BJ (cell line): Measurements from ENCODE around the gene KCNE1. TPM values are rescaled to one million over a fixed set of nuclear protein-coding genes. Genes with fewer than 3 reads are reported as not detected.
"Not testable (repeated sequence)": the region's sequence is repeated elsewhere in the genome, so short reads cannot be mapped to it uniquely, and the experiment has no call there.

Experiments
- CTCF ChIA-PET: fragments of 350-600 bp; formaldehyde crosslinking; extraction: SDS; loops from one replicate; lab custom pipeline; 2021; ENCODE audit warnings: antibody characterized with exemption, inconsistent platforms; lab: Yijun Ruan, JAX
- POLR2A ChIA-PET: fragments of 300-600 bp; sonication (Branson Sonifier 250); formaldehyde crosslinking; extraction: SDS; loops from one replicate; lab custom pipeline; 2021; ENCODE audit warnings: antibody characterized with exemption; lab: Charles Lee
- DNase-seq: peaks from one replicate; pipeline ENCODE4 v3.0.0-alpha.2; 2011; ENCODE audit warnings: low read depth
- H3K27me3 ChIP-seq: 2 replicates; pipeline ENCODE4 v1.6.0; 2011; ENCODE audit warnings: low read length; ENCODE audit not compliant: control insufficient read depth, insufficient read depth
- H3K36me3 ChIP-seq: 2 replicates; pipeline ENCODE4 v1.5.1; 2011; ENCODE audit warnings: low read length; ENCODE audit not compliant: control insufficient read depth, insufficient read depth
- H3K4me3 ChIP-seq: 2 replicates; pipeline ENCODE4 v1.5.1; 2011; ENCODE audit warnings: low read depth, mild to moderate bottlenecking, control low read depth, low read length
- polyA plus RNA-seq: library from polyadenylated mRNA; depleted of rRNA; stranded (reverse); fragments of >200 nt; gene quantifications from 2 replicates; pipeline ENCODE4 v1.2.3, GENCODE V29; 2011
- TF ChIP-seq, protein P1 (sequence below): IDR thresholded peaks from 2 replicates; pipeline ENCODE4 v1.5.1; 2011; ENCODE audit warnings: low read depth, mild to moderate bottlenecking, control low read depth, inconsistent platforms, low read length, moderate library complexity; ENCODE audit not compliant: insufficient read depth

KCNE1 gene
- polyA plus RNA-seq, 1 experiment = 0.47 TPM

DNA sequence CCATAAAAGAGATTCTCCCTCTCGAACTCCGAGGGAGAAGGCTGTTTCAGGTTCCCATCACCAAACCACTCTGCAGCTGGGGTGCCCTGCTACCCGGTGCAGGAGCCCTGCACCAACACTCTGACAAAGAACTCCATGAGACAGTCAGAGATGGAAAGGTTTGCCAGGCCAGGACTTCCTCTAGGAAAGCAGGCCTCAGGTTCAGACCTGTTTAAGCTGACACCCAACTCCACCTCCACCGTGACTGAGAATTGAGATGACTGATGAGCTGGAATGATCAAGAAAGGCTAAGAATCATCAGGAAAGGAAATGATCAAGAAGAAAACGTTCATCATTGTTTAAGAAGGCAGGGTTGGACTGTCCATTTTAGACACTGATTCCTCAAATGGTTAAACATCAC is 46.2 kb upstream of the KCNE1 start:
- Histone ChIP-seq H3K27me3 (no peaks in the 10 kb centered on the region), H3K36me3 (no peaks in the 10 kb centered on the region), H3K4me3 (no peak overlapping the region)
- DNase-seq = no peak
- TF ChIP-seq, protein P1, sequence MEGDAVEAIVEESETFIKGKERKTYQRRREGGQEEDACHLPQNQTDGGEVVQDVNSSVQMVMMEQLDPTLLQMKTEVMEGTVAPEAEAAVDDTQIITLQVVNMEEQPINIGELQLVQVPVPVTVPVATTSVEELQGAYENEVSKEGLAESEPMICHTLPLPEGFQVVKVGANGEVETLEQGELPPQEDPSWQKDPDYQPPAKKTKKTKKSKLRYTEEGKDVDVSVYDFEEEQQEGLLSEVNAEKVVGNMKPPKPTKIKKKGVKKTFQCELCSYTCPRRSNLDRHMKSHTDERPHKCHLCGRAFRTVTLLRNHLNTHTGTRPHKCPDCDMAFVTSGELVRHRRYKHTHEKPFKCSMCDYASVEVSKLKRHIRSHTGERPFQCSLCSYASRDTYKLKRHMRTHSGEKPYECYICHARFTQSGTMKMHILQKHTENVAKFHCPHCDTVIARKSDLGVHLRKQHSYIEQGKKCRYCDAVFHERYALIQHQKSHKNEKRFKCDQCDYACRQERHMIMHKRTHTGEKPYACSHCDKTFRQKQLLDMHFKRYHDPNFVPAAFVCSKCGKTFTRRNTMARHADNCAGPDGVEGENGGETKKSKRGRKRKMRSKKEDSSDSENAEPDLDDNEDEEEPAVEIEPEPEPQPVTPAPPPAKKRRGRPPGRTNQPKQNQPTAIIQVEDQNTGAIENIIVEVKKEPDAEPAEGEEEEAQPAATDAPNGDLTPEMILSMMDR = no peak
- CTCF ChIA-PET = interaction anchor here (1.3 to 1.4 kb wide), 2 partner anchors 13 to 24 kb away, joined by 3 to 4 read pairs; no protein-coding TSS in a partner anchor
- POLR2A ChIA-PET = no interaction called here

DNA sequence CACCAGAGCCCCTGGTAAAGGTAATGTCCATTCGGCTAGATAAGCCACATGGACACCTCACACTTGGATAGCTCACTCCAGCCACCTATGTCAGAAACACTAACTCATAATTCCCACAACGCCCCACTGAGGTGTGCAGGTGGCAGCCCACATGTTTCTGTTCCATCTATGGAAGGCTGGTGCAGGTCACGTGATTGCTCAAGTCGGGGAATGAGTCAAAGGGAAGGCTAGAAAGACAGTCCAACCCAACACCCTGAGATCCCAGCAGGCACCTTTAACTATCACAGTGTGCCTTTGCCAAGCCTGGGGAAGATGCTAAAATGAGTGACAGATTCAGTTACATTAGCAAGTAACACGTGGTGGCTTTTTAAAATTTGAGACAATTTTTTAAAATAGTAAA is 45.3 kb upstream of the KCNE1 start:
- no peak for DNase-seq
- TF ChIP-seq, protein P1 = no peak
- CTCF ChIA-PET = no interaction called here
- no peaks in the 10 kb centered on the region for H3K36me3 ChIP-seq
- H3K27me3 ChIP-seq = no peaks in the 10 kb centered on the region
- POLR2A ChIA-PET = no interaction called here
- no peak overlapping the region for H3K4me3 ChIP-seq

DNA sequence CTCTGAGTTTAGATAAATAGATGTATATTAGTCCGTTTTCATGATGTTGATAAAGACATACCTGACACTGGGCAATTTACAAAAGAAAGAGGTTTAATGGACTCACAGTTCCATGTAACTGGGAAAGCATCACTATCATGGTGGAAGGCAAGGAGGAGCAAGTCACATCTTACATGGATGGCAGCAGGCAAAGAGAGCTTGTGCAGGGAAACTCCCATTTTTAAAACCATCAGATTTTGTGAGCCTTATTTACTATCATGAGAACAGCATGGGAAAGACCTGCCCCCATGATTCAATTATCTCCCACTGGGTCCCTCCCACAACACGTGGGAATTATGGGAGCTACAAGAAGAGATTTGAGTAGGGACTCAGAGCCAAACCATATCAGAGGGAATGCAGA is 42.7 kb upstream of the KCNE1 start:
- DNase-seq, H3K27me3 ChIP-seq, H3K4me3 ChIP-seq, H3K36me3 ChIP-seq, POLR2A ChIA-PET: not testable (repeated sequence)
- CTCF ChIA-PET = interaction anchor here (1.7 kb wide), 1 partner anchor 27 kb away, joined by 6 read pairs; no protein-coding TSS in a partner anchor

DNA sequence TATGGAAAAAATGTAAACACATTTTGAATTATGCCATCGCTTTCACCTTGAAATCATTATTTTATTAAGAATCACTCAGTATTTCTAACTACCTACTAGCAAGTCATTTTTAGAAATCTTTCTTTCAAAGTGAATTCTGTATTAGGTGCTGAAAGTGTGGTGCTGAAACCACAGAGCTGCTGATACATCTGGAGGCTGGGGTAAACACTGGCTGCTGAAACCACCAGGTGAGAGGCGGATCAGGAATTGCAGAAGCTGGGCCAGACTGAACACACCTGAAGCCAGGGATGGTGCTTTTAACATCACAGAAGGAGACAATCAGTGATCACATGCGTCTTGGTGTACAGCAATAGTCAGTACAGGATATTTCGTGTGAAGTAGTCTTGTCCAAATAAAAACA is 42.2 kb upstream of the KCNE1 start:
- TF ChIP-seq, protein P1 = no peak
- H3K36me3 ChIP-seq = no peaks in the 10 kb centered on the region
- H3K27me3 ChIP-seq = no peaks in the 10 kb centered on the region
- no peak for DNase-seq
- ChIA-PET CTCF (interaction anchor here (1.5 to 1.7 kb wide), 2 partner anchors 10 to 28 kb away, joined by 4 to 6 read pairs; no protein-coding TSS in a partner anchor), POLR2A (no interaction called here)
- H3K4me3 ChIP-seq = no peak overlapping the region

DNA sequence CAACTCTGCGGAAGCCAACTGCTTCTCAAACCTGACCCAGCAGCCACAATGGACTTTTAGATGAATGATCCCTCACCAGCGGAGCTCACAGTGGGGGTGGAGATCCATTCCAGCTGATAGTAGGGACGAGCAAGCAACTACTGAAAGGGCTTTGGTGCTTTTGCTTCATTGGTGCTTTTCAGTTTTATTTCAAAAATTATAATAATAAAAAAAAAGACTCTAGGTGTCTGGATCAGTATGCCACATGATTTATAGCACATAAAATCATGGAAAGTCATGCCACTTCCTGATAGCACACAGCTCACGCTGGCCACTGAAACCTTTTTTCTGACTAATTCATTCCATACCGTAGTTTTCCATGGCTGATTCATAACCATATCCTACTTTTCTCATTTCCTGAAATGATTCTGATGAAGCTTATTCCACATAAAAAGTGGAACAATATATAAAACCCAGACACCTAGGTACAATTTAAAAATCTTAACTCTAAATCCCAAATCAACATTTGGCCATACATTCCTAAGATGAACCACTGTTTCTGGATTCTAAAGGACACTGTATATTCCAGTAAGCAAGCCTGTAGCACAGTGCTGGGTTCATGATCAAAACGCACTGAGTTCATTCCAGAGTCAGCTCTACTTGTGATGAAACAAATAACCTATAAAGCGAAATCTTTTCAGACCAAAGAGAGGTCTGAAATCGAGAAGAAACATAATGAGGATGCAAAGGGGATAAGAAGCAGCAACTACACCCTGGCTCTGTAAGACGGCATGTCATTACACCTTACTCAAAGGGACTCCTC is 41.3 kb upstream of the KCNE1 start:
- TF ChIP-seq, protein P1 = no peak
- H3K4me3 ChIP-seq = no peak overlapping the region
- POLR2A ChIA-PET = interaction anchor here (0.7 to 1.2 kb wide), 2 partner anchors 12 to 26 kb away, joined by 4 to 6 read pairs; no protein-coding TSS in a partner anchor
- no peaks in the 10 kb centered on the region for H3K36me3 ChIP-seq
- CTCF ChIA-PET = interaction anchor here (0.8 to 1.5 kb wide), 2 partner anchors 9 to 30 kb away, joined by 3 to 4 read pairs; no protein-coding TSS in a partner anchor
- no peak for DNase-seq
- H3K27me3 ChIP-seq = no peaks in the 10 kb centered on the region
